Measurements from ENCODE around the gene PLIN5.

PLIN5 gene

GRCh38 chr19:4559569-4559968, 24.5 kb upstream of the PLIN5 start, which contains the start of gene SEMA6B:
Gene SEMA6B (minus strand): TSS chr19:4559684. CDS start chr19:4558457, 1,227 bp downstream.
- TF ChIP-seq, protein P1, sequence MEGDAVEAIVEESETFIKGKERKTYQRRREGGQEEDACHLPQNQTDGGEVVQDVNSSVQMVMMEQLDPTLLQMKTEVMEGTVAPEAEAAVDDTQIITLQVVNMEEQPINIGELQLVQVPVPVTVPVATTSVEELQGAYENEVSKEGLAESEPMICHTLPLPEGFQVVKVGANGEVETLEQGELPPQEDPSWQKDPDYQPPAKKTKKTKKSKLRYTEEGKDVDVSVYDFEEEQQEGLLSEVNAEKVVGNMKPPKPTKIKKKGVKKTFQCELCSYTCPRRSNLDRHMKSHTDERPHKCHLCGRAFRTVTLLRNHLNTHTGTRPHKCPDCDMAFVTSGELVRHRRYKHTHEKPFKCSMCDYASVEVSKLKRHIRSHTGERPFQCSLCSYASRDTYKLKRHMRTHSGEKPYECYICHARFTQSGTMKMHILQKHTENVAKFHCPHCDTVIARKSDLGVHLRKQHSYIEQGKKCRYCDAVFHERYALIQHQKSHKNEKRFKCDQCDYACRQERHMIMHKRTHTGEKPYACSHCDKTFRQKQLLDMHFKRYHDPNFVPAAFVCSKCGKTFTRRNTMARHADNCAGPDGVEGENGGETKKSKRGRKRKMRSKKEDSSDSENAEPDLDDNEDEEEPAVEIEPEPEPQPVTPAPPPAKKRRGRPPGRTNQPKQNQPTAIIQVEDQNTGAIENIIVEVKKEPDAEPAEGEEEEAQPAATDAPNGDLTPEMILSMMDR (IDR thresholded peaks at IDR 0.05; ENCODE audit: low read depth, low read length) = no peak

DNA sequence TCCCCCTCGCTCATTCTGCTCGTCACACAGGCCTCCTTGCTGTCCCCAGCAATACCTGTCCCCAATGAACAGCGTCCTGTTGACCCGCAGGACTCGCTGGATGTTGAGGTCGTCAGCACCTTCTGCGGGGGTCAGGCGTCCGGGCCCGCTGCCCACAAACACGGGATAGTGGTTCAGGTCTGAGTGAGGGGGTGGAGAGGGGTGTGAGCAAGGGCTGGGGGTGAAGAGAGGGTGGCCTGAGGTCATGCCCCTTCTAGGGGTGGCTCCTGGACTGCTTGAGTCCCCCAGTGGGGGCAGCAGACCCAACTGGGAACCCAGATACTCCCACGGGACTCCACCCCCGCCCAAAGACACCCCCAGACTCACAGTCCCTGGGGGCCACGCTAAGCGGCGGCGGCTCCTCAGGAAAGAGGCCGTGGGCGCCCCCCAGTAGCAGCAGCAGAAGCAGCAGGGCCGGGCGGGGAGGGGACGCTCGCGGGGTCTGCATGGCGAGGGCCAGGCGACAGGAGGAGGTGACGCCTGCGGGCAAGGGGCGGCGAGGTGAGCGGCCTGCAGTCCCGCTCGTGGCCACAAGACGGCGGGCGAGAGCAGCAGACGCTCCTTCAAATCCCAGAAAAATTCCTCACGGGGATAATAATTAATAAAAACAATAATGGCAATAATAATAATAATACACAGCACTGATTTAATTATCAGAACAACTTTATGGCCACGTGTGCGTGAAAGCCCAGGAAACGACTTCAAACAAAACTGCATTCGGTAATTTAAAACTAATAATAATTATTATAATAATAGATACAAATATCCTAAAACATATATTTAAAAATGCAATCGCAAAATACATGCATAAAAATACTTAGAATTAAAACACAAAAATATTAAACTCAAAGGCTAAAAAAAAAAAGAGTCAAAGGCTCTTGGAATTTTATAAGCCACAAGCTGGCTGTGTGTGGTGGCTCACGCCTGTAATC, 23.2 kb upstream of the PLIN5 start:
- no peak overlapping the region for H3K4me3 ChIP-seq (ENCODE audit: low read depth, low read length)
- TF ChIP-seq, protein P1 (IDR thresholded peaks at IDR 0.05; ENCODE audit: low read depth, low read length) = peak; percentile 98

More at GRCh38 chr19:4559569-4559968, 24.5 kb upstream of the PLIN5 start, which contains the start of gene SEMA6B:
- H3K4me3 ChIP-seq (ENCODE audit: low read depth, low read length) = no peak within 1 kb of the TSS

DNA sequence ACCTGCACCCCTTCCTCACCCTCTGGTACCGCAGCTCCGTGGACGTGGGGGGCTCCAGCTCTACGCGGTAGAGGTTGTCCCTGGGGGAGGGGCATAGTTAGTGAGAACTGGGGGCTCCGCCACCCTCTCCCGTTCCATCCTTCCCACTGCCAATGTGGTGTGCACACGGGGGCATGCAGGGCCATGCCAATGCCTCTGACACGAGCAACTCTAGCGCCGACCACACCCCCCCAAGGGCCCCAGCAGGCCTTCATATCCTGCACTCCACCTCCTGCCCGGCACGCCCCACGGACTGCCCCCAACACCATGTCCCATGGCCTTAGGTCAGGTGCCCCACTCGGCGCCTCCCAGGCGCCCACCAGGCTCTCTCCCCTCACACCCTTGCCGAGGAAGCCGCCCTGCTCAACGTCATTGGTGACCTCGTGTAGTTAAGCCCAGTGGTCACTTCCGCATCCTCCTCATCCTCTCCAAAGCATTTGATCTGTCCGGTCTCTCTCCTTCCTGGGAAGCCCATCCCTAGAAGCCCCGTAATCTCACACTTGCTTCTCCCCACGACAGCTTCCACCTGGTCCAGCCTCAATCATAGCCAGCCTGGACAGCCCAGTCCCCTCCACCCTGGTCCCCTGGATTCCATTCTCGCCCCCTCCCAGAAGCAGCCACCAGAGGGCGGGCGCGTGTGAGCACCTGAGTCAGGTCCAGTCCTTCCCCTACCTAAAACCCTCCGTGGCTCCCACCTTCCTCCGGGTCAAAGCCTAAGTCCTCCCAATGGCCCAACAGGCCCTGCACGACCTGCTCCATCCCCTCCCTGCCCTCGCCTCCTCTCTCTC, 22.3 kb upstream of the PLIN5 start:
- TF ChIP-seq, protein P1 (IDR thresholded peaks at IDR 0.05; ENCODE audit: low read depth, low read length) = no peak
- H3K4me3 ChIP-seq (ENCODE audit: low read depth, low read length) = no peak overlapping the region

DNA sequence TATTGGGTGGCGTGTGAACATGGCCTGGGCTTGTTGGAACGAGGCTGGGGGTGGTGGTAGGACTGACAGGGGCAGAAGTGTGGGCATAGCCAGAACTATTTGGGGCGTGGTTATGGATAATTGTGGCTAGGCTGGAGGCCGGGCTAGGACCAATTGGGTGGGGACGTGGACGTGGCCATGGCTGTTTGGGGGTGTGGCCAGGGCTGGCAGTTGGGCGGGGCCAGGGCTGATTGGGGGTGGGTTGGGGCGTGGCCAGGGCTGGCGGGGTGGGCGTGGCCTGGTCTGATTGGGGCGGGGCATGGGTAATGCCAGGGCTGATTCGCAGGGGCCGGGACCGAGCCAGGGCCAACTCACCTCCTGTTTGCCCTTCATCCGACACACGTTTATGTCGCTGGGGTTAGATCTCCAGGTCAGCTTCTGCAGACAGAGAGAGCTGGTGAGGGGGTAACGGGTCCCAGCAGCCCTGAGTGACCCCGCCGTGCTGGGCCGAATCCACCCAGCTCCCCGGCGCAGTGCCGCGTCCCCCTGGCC, 21.6 kb upstream of the PLIN5 start:
- no peak overlapping the region for H3K4me3 ChIP-seq (ENCODE audit: low read depth, low read length)
- TF ChIP-seq, protein P1 (IDR thresholded peaks at IDR 0.05; ENCODE audit: low read depth, low read length) = no peak

DNA sequence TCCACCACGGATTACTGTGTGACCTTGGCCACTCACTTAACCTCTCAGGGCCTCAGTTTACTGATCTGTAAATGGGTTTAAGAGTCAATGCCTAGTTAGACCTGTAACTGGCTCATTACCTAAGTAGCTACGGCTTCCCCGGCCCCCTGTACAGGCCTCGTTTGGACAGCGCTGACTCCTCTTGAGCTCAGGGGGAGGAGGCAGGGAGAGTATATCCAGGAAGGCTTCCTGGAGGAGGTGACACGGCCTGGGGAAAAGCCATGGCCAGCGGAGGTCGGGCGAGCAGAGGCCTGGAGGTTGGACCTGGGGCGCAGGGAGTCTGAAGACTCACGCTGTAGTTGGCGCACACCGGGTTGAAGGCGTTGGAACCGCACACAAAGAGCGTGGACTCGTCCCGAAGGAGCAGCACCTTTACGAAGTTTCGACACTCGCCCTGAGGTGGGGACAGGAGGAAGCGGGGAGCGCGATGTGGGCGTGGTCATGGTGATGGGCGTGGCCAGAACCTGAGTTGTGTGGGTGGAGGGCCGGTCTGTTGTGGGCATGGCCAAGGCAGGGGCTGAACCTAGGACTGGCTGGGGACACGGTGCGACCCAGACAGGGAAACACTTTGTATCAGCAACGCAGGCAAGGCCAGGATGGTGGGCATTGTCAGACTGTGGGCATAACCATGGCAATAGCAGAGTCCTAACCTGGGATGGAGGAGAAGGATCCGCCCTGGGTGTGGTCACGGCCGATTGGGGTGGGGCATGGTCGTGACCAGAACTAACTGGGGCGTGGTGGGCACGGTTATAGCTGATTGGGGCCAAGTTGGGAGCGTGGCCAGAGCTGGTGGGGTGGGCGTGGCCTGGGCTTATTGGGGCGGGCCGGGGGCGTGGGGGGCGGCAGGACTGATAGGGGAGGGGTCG, 20.9 kb upstream of the PLIN5 start:
- H3K4me3 ChIP-seq (ENCODE audit: low read depth, low read length) = no peak overlapping the region
- TF ChIP-seq, protein P1 (IDR thresholded peaks at IDR 0.05; ENCODE audit: low read depth, low read length) = no peak

GRCh38 chr19:4554717-4555116, 19.7 kb upstream of the PLIN5 start:
- H3K4me3 ChIP-seq (ENCODE audit: low read depth, low read length) = no peak overlapping the region
- TF ChIP-seq, protein P1 (IDR thresholded peaks at IDR 0.05; ENCODE audit: low read depth, low read length) = no peak
